BE2C (cell line): ENCODE results near the gene TSKU.

Experiments
- DNase-seq: peaks from one replicate; pipeline ENCODE4 v3.0.0-alpha.2; 2020
- H3K27me3 ChIP-seq: fragments of 250-450 bp; sonication (Bioruptor Pico); 2 replicates; pipeline ENCODE4 v1.5.1; 2020; ENCODE audit warnings: mild to moderate bottlenecking
- H3K36me3 ChIP-seq: fragments of 250-450 bp; sonication (Bioruptor Pico); 2 replicates; pipeline ENCODE4 v1.5.1; 2020; ENCODE audit warnings: mild to moderate bottlenecking
- H3K4me1 ChIP-seq: fragments of 250-450 bp; sonication (Bioruptor Pico); 2 replicates; pipeline ENCODE4 v1.5.1; 2020
- H3K4me3 ChIP-seq: 2 replicates; pipeline ENCODE4 v1.5.1; 2011; ENCODE audit warnings: low read depth, low read length
- H3K9me3 ChIP-seq: fragments of 250-450 bp; sonication (Bioruptor Pico); 2 replicates; pipeline ENCODE4 v1.5.1; 2020
- CTCF ChIP-seq: IDR thresholded peaks from 2 replicates; pipeline ENCODE4 v1.5.1; 2012; ENCODE audit warnings: mild to moderate bottlenecking, low read depth, low read length

TSKU gene

GRCh38 chr11:76803023-76803422 is 19.9 kb downstream of the TSKU start:
- Histone ChIP-seq H3K4me1 (peaks cover 11% of the 10 kb centered on the region), H3K36me3 (no peaks in the 10 kb centered on the region), H3K27me3 (no peaks in the 10 kb centered on the region), H3K9me3 (no peaks in the 10 kb centered on the region), H3K4me3 (no peak overlapping the region)
- DNase-seq, result no peak
- no peak for TF ChIP-seq CTCF

GRCh38 chr11:76803811-76804600 is 20.9 kb downstream of the TSKU start:
- Histone ChIP-seq H3K4me1 (peaks cover 7% of the 10 kb centered on the region; the same call in 1 of the 2 replicates), H3K36me3 (no peaks in the 10 kb centered on the region), H3K27me3 (no peaks in the 10 kb centered on the region), H3K4me3 (no peak overlapping the region), H3K9me3 (no peaks in the 10 kb centered on the region)
- no peak for DNase-seq
- no peak for TF ChIP-seq CTCF

GRCh38 chr11:76805206-76805913 is 22.2 kb downstream of the TSKU start:
- no peak for TF ChIP-seq CTCF
- Histone ChIP-seq H3K27me3 (no peaks in the 10 kb centered on the region), H3K4me1 (peaks cover 7% of the 10 kb centered on the region; the same call in 1 of the 2 replicates), H3K9me3 (no peaks in the 10 kb centered on the region), H3K36me3 (no peaks in the 10 kb centered on the region), H3K4me3 (no peak overlapping the region)
- DNase-seq, result no peak

- H3K36me3 ChIP-seq, result no peaks in the 10 kb centered on the region
- TF ChIP-seq CTCF, result no peak
- H3K27me3 ChIP-seq, result no peaks in the 10 kb centered on the region
- H3K4me1 ChIP-seq, result peaks cover 7% of the 10 kb centered on the region; the same call in 1 of the 2 replicates
- no peak overlapping the region for H3K4me3 ChIP-seq
- no peaks in the 10 kb centered on the region for H3K9me3 ChIP-seq
- DNase-seq, result no peak
These were observed 23.0 kb downstream of the TSKU start for GRCh38 chr11:76806131-76806530.

GRCh38 chr11:76806608-76807205 is 23.6 kb downstream of the TSKU start:
- no peak for TF ChIP-seq CTCF
- DNase-seq, result no peak
- no peaks in the 10 kb centered on the region for H3K27me3 ChIP-seq
- no peak overlapping the region for H3K4me3 ChIP-seq
- no peaks in the 10 kb centered on the region for H3K9me3 ChIP-seq
- no peaks in the 10 kb centered on the region for H3K36me3 ChIP-seq
- peaks cover 7% of the 10 kb centered on the region; the same call in 1 of the 2 replicates for H3K4me1 ChIP-seq
